ENCODE measurements around the gene MGST3. TPM values are rescaled to one million over a fixed set of nuclear protein-coding genes. Genes with fewer than 3 reads are reported as not detected.
"Not testable (repeated sequence)": the region's sequence is repeated elsewhere in the genome, so short reads cannot be mapped to it uniquely, and the experiment has no call there.

MGST3 gene
- total RNA-seq, 1 experiment from 2014 or later = 27.8 TPM

- no peak overlapping the region for H3K27ac ChIP-seq
- no peaks in the 10 kb centered on the region for H3K27me3 ChIP-seq
- H3K4me3 ChIP-seq = no peak overlapping the region
- H3K4me1 ChIP-seq = no peaks in the 10 kb centered on the region
- H3K36me3 ChIP-seq = peaks cover 15% of the 10 kb centered on the region; the same call in 1 of the 2 replicates
- H3K9me3 ChIP-seq (replicated peaks) = no peaks in the 10 kb centered on the region
- DNase-seq = no peak
These were observed 28.5 kb downstream of the MGST3 start for GRCh38 chr1:165659581-165659895.

GRCh38 chr1:165661703-165662102, 30.7 kb downstream of the MGST3 start:
- Histone ChIP-seq H3K4me3 (no peak overlapping the region), H3K36me3 (peaks cover 24% of the 10 kb centered on the region), H3K9me3 (replicated peaks) (no peaks in the 10 kb centered on the region), H3K4me1 (no peaks in the 10 kb centered on the region), H3K27ac (no peak overlapping the region), H3K27me3 (no peaks in the 10 kb centered on the region)
- DNase-seq = no peak

GRCh38 chr1:165662186-165662585, 31.2 kb downstream of the MGST3 start:
- no peak overlapping the region for H3K4me3 ChIP-seq
- no peak for DNase-seq
- no peak overlapping the region for H3K27ac ChIP-seq
- peaks cover 29% of the 10 kb centered on the region for H3K36me3 ChIP-seq
- no peaks in the 10 kb centered on the region for H3K4me1 ChIP-seq
- H3K27me3 ChIP-seq = no peaks in the 10 kb centered on the region
- no peaks in the 10 kb centered on the region for H3K9me3 ChIP-seq (replicated peaks)

GRCh38 chr1:165666152-165666825, 35.3 kb downstream of the MGST3 start:
- Histone ChIP-seq H3K36me3 (peaks cover 46% of the 10 kb centered on the region), H3K9me3 (replicated peaks) (no peaks in the 10 kb centered on the region), H3K27me3 (no peaks in the 10 kb centered on the region), H3K4me3 (no peak overlapping the region), H3K27ac (no peak overlapping the region), H3K4me1 (no peaks in the 10 kb centered on the region)
- no peak for DNase-seq

- no peak for DNase-seq
- Histone ChIP-seq H3K27me3 (no peaks in the 10 kb centered on the region), H3K27ac (no peak overlapping the region), H3K4me1 (no peaks in the 10 kb centered on the region), H3K36me3 (peaks cover 54% of the 10 kb centered on the region), H3K4me3 (no peak overlapping the region), H3K9me3 (replicated peaks) (no peaks in the 10 kb centered on the region)
These were observed 37.1 kb downstream of the MGST3 start for GRCh38 chr1:165668184-165668583.

GRCh38 chr1:165671526-165671925, 40.5 kb downstream of the MGST3 start:
- Histone ChIP-seq H3K4me1 (no peaks in the 10 kb centered on the region), H3K36me3 (peaks cover 46% of the 10 kb centered on the region), H3K27ac (no peak overlapping the region), H3K9me3 (replicated peaks) (no peaks in the 10 kb centered on the region), H3K4me3 (no peak overlapping the region), H3K27me3 (no peaks in the 10 kb centered on the region)
- DNase-seq = no peak

GRCh38 chr1:165674599-165674998, 43.6 kb downstream of the MGST3 start:
- Histone ChIP-seq H3K4me3 (no peak overlapping the region), H3K27ac (no peak overlapping the region), H3K9me3 (replicated peaks) (no peaks in the 10 kb centered on the region), H3K36me3 (peaks cover 37% of the 10 kb centered on the region), H3K4me1 (no peaks in the 10 kb centered on the region), H3K27me3 (no peaks in the 10 kb centered on the region)
- no peak for DNase-seq

GRCh38 chr1:165675794-165676193, 44.8 kb downstream of the MGST3 start:
- Histone ChIP-seq H3K9me3 (replicated peaks) (no peaks in the 10 kb centered on the region), H3K27me3 (no peaks in the 10 kb centered on the region), H3K27ac (no peak overlapping the region), H3K4me1 (no peaks in the 10 kb centered on the region), H3K36me3 (peaks cover 42% of the 10 kb centered on the region), H3K4me3 (no peak overlapping the region)
- DNase-seq = no peak

GRCh38 chr1:165678509-165678908, 47.5 kb downstream of the MGST3 start:
- no peak for DNase-seq
- peaks cover 57% of the 10 kb centered on the region for H3K36me3 ChIP-seq

GRCh38 chr1:165679282-165680036, 48.4 kb downstream of the MGST3 start:
- Histone ChIP-seq H3K27me3 (no peaks in the 10 kb centered on the region), H3K4me3 (no peak overlapping the region), H3K27ac (no peak overlapping the region), H3K36me3 (peaks cover 59% of the 10 kb centered on the region), H3K4me1 (no peaks in the 10 kb centered on the region), H3K9me3 (replicated peaks) (no peaks in the 10 kb centered on the region)
- no peak for DNase-seq

More at GRCh38 chr1:165678509-165678908, 47.5 kb downstream of the MGST3 start:
- Histone ChIP-seq H3K4me3 (no peak overlapping the region), H3K9me3 (replicated peaks) (no peaks in the 10 kb centered on the region), H3K27me3 (no peaks in the 10 kb centered on the region), H3K27ac (no peak overlapping the region), H3K4me1 (no peaks in the 10 kb centered on the region)

GRCh38 chr1:165680303-165680702, 49.3 kb downstream of the MGST3 start:
- H3K9me3 ChIP-seq (replicated peaks) = no peaks in the 10 kb centered on the region
- no peak overlapping the region for H3K27ac ChIP-seq
- H3K36me3 ChIP-seq = peaks cover 60% of the 10 kb centered on the region
- H3K4me1 ChIP-seq = no peaks in the 10 kb centered on the region
- no peak for DNase-seq
- no peaks in the 10 kb centered on the region for H3K27me3 ChIP-seq
- H3K4me3 ChIP-seq = no peak overlapping the region

- H3K4me1 ChIP-seq; H3K9me3 ChIP-seq (replicated peaks); H3K4me3 ChIP-seq; DNase-seq; H3K27ac ChIP-seq; H3K27me3 ChIP-seq: not testable (repeated sequence)
- peaks cover 56% of the 10 kb centered on the region for H3K36me3 ChIP-seq
These were observed 49.7 kb downstream of the MGST3 start for GRCh38 chr1:165680773-165681172.

GRCh38 chr1:165683848-165684485, 52.9 kb downstream of the MGST3 start:
- Histone ChIP-seq H3K4me3 (no peak overlapping the region), H3K27me3 (no peaks in the 10 kb centered on the region), H3K36me3 (peaks cover 60% of the 10 kb centered on the region), H3K27ac (no peak overlapping the region), H3K9me3 (replicated peaks) (no peaks in the 10 kb centered on the region), H3K4me1 (no peaks in the 10 kb centered on the region)
- DNase-seq = no peak

- no peaks in the 10 kb centered on the region for H3K27me3 ChIP-seq
- no peak overlapping the region for H3K27ac ChIP-seq
- DNase-seq = no peak
- no peak overlapping the region for H3K4me3 ChIP-seq
- peaks cover 55% of the 10 kb centered on the region for H3K36me3 ChIP-seq
- H3K9me3 ChIP-seq (replicated peaks) = no peaks in the 10 kb centered on the region
- no peaks in the 10 kb centered on the region for H3K4me1 ChIP-seq
These were observed 55.3 kb downstream of the MGST3 start for GRCh38 chr1:165686121-165686970.
